Stomach (tissue), 9 donors: ENCODE data around the gene MYO9B. TPM values are rescaled to one million over a fixed set of nuclear protein-coding genes. Genes with fewer than 3 reads are reported as not detected.

ENCODE experiments used
- DNase-seq, 2 donors: peaks; one replicate each; pipeline versions ENCODE4 v3.0.0 to v3.0.0-alpha.2; 2013 to 2019
- H3K27ac ChIP-seq, 5 donors: fragments of 200-600 bp in 4 of 5; sonication (generic) in 4 of 5; one replicate each; pipeline ENCODE4 v1.5.1; 2013 to 2019; ENCODE audit warnings: mild to moderate bottlenecking in 1 of 5, moderate library complexity in 1 of 5
- H3K27me3 ChIP-seq, 3 donors: fragments of 200-600 bp; sonication (generic); one replicate each; pipeline ENCODE4 v1.5.1; 2017 to 2019; ENCODE audit warnings: mixed run types in 1 of 3
- H3K36me3 ChIP-seq, 4 donors: fragments of 200-600 bp; sonication (generic); 1 replicate in 3 of 4; 2 replicates in 1 of 4; pipeline ENCODE4 v1.5.1; 2016 to 2019
- H3K4me1 ChIP-seq, 4 donors: fragments of 200-600 bp; sonication (generic); one replicate each; pipeline ENCODE4 v1.5.1; 2016 to 2019
- H3K4me3 ChIP-seq, 4 donors: fragments of 200-600 bp; sonication (generic) in 3 of 4; one replicate each; pipeline ENCODE4 v1.5.1; 2016 to 2019; ENCODE audit warnings: mild to moderate bottlenecking in 1 of 4
- H3K9me3 ChIP-seq, 4 donors: fragments of 200-600 bp; sonication (generic); one replicate each; pipeline ENCODE4 v1.5.1; 2016 to 2019
- EP300 ChIP-seq: sonication (generic); formaldehyde crosslinking; IDR thresholded peaks from one replicate; pipeline ENCODE4 v1.6.1; 2017; ENCODE audit warnings: antibody characterized with exemption
- POLR2A ChIP-seq, 4 donors: fragments of 450-650 bp; IDR thresholded peaks; one replicate each; pipeline ENCODE4 v1.6.1; 2016; ENCODE audit warnings: antibody characterized with exemption in 4 of 4, control low read depth in 2 of 4, mild to moderate bottlenecking in 1 of 4, moderate library complexity in 1 of 4
- POLR2AphosphoS5 ChIP-seq, 3 donors: sonication (generic); formaldehyde crosslinking; IDR thresholded peaks; one replicate each; pipeline ENCODE4 v1.6.1; 2016; ENCODE audit warnings: antibody characterized with exemption in 3 of 3
- WGBS, 5 donors: extraction: QIAGEN DNeasy Blood & Tissue Kit in 3 of 5; methylation state at CpG; one replicate each; pipeline versions ENCODE4 v1.1.5 to v1.1.7; 2013 to 2018; 5-methylcytosine and 5-hydroxymethylcytosine counted together
- intact Hi-C: fragments of 100-400 bp; cut with DNase I; formaldehyde crosslinking; loops from one replicate; pipeline ENCODE4 v1.15.1; 2023; ENCODE audit warnings: low total_unique reads
- polyA plus RNA-seq, 3 donors: library from polyadenylated mRNA; stranded (reverse); fragments of 200-250 nt; gene quantifications; one replicate each; pipeline ENCODE4 v1.2.3, GENCODE V29; 2013
- total RNA-seq, 5 donors: library from RNA; depleted of rRNA; stranded (reverse); fragments of >200 nt; gene quantifications; one replicate each; pipeline versions ENCODE4 v1.1.0 to v1.2.3, GENCODE V29; 2014 to 2016
- TF ChIP-seq, protein P1 (sequence below), 7 experiments: fragments of 450-650 bp in 4 of 7; fragments of 200-600 bp in 3 of 7; sonication (generic) in 3 of 7; IDR thresholded peaks; one replicate each; pipeline ENCODE4 v1.5.1; 2016 to 2019; ENCODE audit warnings: antibody characterized with exemption in 7 of 7, control low read depth in 2 of 7, mild to moderate bottlenecking in 1 of 7
- donor health status: healthy with polysubstance abuse.
- donor health status: Bipolar disorder and iron deficiency.
- donor health status: healthy.

MYO9B gene
- total and polyA plus RNA-seq, 8 donors = 30.2 to 265 (median 62.5) TPM

- H3K4me3 ChIP-seq = no peak overlapping the region
- no peak for DNase-seq
- H3K36me3 ChIP-seq = peaks cover 59 to 100% (median 96%) of the 10 kb centered on the region in 4 donors
- no peaks in the 10 kb centered on the region for H3K27me3 ChIP-seq
- no peaks in the 10 kb centered on the region for H3K9me3 ChIP-seq
- no peak for TF ChIP-seq EP300
- no peak overlapping the region for H3K27ac ChIP-seq
- H3K4me1 ChIP-seq = no peaks in the 10 kb centered on the region
- 80 to 90% (median 82%) methylated on average over 7 to 9 of the region's 9 CpGs for WGBS, 5 donors
- intact Hi-C loops = loop anchor here (5.0 kb wide), 1 partner anchor 80 kb away; the partner anchor contains the start of gene ANKLE1
Observed at GRCh38 chr19:17202249-17202648, 126.7 kb downstream of the MYO9B start.

DNA sequence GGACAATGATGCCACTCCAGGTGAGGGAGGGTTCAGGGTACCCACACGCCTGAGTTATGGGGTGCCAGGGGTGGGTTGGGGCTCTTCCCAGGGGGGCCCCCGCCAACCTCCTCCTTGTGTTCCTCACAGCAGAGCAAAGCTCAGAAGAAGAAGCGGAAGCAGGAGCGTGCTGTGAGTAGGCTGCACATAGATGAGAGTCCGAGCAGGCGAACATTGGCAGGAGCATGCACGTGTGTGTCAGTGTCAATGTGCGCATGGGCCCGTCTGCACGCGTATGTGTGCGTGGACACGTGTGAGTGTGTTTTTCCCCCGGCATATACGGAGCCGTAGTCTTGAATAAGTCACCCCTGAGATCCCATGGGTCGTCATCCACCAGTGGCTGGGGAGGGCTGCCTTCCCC, 127.1 kb downstream of the MYO9B start:
- no peak for DNase-seq
- no peaks in the 10 kb centered on the region for H3K9me3 ChIP-seq
- H3K27me3 ChIP-seq = no peaks in the 10 kb centered on the region
- no peaks in the 10 kb centered on the region for H3K4me1 ChIP-seq
- TF ChIP-seq EP300 = no peak
- no peak for TF ChIP-seq POLR2AphosphoS5 (IDR thresholded peaks at IDR 0.05)
- intact Hi-C loops = loop anchor here (5.0 kb wide), 1 partner anchor 80 kb away; the partner anchor contains the start of gene ANKLE1
- H3K36me3 ChIP-seq = peaks cover 55 to 100% (median 93%) of the 10 kb centered on the region in 4 donors
- WGBS, 5 donors = 89 to 95% (median 94%) methylated on average over 17 of the region's 17 CpGs
- H3K27ac ChIP-seq = no peak overlapping the region
- H3K4me3 ChIP-seq = no peak overlapping the region

DNA sequence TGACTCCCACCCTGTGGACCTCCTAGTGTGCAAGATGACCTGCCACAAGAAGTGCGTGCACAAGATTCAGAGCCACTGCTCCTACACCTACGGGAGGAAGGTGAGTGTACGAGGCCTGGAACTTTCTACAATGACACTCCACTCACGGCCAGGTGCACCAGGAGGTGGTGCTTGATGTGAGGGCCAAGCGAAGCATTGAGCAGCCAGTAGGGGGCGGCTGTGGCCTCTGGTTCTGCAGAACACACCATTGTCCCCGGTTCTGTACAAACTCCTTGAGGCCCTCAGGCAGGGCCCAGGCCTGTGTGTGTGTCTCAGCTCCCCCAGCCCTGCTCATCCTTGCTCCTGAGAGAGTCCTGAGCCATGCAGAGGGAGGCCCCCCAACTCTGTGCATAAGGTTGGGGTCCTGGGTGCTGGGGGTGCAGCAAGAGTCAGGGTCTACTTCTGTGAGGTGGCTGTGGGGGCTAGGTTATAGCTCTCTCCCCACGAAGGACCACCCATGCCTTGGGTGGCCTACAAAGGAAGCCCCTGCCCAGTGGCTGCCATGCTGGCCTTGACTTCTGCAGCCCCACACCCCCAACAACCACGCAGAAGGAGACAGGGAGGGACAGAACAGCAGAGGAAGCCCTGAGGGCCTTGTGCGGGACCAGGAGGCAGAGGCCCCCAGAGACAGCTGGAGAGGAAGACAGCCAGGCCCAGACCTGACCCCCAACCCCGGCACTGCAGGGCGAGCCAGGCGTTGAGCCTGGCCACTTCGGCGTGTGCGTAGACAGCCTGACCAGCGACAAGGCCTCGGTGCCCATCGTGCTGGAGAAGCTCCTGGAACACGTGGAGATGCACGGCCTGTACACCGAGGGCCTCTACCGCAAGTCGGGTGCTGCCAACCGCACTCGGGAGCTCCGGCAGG, 129.9 kb downstream of the MYO9B start:
- Histone ChIP-seq H3K9me3 (no peaks in the 10 kb centered on the region), H3K4me1 (peaks cover 0 to 8% (median 0%) of the 10 kb centered on the region in 4 donors), H3K36me3 (peaks cover 54 to 100% (median 93%) of the 10 kb centered on the region in 4 donors), H3K27me3 (no peaks in the 10 kb centered on the region), H3K27ac (no peak overlapping the region), H3K4me3 (no peak overlapping the region)
- intact Hi-C loops = no loop called here
- peak; percentile 84 to 86 for DNase-seq
- TF ChIP-seq, protein P1, sequence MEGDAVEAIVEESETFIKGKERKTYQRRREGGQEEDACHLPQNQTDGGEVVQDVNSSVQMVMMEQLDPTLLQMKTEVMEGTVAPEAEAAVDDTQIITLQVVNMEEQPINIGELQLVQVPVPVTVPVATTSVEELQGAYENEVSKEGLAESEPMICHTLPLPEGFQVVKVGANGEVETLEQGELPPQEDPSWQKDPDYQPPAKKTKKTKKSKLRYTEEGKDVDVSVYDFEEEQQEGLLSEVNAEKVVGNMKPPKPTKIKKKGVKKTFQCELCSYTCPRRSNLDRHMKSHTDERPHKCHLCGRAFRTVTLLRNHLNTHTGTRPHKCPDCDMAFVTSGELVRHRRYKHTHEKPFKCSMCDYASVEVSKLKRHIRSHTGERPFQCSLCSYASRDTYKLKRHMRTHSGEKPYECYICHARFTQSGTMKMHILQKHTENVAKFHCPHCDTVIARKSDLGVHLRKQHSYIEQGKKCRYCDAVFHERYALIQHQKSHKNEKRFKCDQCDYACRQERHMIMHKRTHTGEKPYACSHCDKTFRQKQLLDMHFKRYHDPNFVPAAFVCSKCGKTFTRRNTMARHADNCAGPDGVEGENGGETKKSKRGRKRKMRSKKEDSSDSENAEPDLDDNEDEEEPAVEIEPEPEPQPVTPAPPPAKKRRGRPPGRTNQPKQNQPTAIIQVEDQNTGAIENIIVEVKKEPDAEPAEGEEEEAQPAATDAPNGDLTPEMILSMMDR (IDR thresholded peaks at IDR 0.05) = peak in 5 of 7 experiments; percentile 66 to 78 (median 71)
- TF ChIP-seq POLR2A (IDR thresholded peaks at IDR 0.05) (no peak), POLR2AphosphoS5 (IDR thresholded peaks at IDR 0.05) (peak in 1 of 3 donors; percentile 42), EP300 (no peak)
- WGBS, 5 donors = 34 to 79% (median 77%) methylated on average over 8 to 27 of the region's 27 CpGs

DNA sequence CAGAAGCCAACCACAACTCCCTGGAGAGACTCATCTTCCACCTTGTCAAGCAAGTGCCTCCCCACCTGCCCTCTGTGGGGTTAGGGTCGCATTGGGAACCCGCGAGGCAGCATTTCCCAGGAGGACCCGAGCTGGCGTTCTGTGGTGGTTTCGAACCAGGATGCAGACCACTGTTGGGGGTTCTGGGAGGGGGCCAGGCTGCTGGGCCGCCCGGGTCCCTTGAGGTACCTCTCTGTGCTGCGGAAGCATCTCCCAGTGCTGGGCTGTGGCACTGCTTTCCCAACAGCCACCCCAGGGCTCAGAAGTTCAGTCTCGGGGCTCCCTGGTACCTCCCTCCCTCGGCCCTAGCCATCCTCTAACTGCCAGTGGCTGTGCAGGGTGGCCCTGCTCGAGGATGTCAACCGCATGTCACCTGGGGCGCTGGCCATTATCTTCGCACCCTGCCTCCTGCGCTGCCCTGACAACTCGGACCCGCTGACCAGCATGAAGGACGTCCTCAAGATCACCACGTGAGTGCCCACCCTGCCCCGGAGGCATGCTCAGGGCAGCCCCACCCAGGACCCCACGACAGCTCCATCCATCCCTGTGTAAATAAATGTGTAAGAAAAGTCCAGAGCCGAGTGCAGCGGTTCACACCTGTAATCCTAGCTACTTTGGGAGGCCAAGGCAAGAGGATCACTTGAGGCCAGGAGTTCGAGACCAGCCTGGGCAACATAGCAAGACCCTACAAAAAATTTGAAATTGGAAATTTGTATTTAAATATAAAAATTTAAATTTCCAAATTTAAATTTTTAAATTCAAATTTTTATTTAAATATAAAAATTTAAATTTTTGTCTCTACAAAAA, 131.4 kb downstream of the MYO9B start:
- intact Hi-C loops = no loop called here
- Histone ChIP-seq H3K27me3 (no peaks in the 10 kb centered on the region), H3K27ac (no peak overlapping the region), H3K9me3 (no peaks in the 10 kb centered on the region), H3K4me3 (no peak overlapping the region), H3K4me1 (peaks cover 0 to 8% (median 0%) of the 10 kb centered on the region in 4 donors), H3K36me3 (peaks cover 54 to 100% (median 93%) of the 10 kb centered on the region in 4 donors)
- 91 to 94% (median 94%) methylated on average over 18 to 25 of the region's 25 CpGs for WGBS, 5 donors
- TF ChIP-seq, protein P1 (IDR thresholded peaks at IDR 0.05) = no peak
- TF ChIP-seq EP300 = no peak
- no peak for TF ChIP-seq POLR2AphosphoS5 (IDR thresholded peaks at IDR 0.05)
- no peak for TF ChIP-seq POLR2A (IDR thresholded peaks at IDR 0.05)
- DNase-seq = no peak
